ENCODE measurements around the gene C14orf93.
A peak's percentile ranks its signal among the peaks of the same experiment; 100 is the strongest.

Gene C14orf93

DNA sequence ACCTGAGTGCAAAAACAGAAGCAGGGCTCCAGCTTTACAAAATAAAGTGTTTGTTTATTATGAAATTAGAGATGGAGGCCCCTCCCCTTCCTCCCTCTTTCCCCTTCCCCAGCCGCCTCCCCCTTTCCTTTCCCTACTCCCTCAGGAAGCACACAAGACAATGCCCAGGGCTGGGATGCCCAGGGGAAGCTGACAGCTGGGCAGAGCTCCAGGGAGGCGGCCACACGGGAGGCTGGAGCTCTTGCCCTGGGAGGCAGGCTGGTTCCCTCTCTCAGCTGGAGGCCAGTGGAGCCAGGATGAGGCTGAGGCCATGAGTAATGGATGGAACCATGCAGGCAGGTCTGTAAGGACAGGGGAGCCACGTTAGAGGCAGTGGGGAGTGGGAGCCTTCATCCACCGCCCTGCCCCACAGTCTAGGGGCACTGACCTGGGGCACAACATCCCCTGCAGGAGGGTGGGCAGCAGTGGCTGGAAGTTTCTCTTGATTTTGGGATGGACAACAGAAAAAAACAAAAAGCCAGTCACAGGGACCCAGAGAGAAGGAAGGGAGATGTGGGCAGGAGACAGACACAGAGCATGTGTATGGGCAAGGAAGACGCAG lies 37.2 kb upstream of the C14orf93 start:
- peak; percentile 30 for DNase-seq

DNA sequence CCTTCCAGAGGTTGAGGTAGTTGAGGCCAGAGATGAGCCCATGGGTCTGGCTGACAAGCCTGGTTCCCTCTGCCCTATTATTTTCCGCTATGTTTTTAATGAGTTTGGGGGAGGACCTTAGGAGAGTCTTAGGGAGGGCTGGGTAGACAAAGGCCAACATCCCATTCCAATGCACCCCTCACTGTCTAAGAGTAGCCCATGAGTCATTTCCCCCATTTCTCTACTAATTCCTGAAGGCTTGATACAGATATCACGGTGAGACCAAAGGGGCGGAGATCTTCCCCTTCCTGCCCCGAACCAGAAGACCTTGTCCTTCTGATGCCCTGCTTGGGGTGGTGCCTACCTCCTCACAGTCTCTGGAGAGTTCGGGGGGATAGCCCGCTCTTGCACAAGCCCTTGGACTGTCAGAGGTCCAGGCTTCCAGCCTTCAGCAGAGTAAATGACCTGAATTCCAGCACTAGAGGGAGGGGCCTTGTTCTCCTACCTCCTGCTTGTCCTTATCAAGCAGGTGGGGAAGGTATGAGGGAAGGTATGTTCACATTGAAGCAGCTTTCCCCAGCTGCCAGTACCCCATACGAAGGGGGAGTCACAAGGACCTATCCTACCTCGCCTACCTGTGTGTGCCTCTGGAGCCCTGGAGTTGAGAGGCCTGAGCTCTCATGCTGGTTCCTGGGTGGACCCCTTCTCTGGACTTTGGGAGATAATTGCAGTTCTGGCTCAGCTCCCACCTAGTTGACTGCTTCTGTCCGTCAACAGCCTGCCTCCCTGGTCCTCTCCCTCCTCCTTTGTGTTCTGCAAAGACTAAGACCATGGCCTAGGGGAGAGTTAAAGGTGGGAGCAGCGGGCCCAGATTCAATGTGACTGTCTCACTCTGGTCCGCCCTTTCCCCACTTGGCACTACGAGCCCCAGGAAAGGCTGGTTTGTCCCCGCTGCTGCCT lies 35.7 kb upstream of the C14orf93 start:
- DNase-seq = no peak

- DNase-seq = no peak
Measured at GRCh38 chr14:23044840-23045239, 34.9 kb upstream of the C14orf93 start.

- DNase-seq = no peak
Measured at GRCh38 chr14:23043754-23044153, 33.8 kb upstream of the C14orf93 start.

DNA sequence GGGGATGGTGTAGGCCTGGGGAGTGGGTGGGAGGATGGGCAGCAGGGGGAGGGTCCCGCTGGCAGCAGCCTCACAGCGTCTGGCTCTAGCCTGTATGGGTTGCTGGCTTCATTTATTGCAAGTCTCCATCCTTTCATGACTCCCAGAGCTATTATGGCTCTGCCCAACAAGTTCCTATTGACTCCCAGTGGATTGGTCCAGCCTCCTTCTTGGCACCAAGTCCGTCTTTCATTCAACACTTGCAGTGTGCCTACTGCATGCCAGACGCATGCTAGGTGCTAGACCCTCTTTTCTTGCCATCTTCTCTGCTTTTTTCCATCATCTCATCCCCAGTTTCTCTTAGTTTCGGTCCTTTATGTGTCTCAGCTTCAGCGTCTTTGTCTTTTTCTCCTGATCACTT lies 33.2 kb upstream of the C14orf93 start:
- DNase-seq = no peak

DNA sequence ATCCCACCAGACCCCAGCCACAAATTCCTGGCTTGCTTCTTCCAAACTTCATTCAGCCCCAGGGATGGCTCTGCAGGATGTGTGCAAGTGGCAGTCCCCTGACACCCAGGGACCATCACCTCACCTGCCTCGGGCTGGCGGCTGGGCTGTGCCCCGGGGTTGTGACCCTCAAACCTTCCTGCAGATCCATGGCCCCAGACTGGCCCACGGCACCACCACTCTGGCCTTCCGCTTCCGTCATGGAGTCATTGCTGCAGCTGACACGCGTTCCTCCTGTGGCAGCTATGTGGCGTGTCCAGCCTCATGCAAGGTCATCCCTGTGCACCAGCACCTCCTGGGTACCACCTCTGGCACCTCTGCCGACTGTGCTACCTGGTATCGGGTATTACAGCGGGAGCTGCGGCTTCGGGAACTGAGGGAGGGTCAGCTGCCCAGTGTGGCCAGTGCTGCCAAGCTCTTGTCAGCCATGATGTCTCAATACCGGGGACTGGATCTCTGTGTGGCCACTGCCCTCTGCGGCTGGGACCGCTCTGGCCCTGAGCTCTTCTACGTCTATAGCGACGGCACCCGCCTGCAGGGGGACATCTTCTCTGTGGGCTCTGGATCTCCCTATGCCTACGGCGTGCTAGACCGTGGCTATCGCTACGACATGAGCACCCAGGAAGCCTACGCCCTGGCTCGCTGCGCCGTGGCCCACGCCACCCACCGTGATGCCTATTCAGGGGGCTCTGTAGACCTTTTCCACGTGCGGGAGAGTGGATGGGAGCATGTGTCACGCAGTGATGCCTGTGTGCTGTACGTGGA lies 32.4 kb upstream of the C14orf93 start, which contains the start of gene PSMB11:
PSMB11 (plus strand) TSS at position 51 of the 804 bp plus-strand sequence; CDS start at position 65, 14 bp downstream.
- no peak for DNase-seq

GRCh38 chr14:23041729-23042128 lies 31.8 kb upstream of the C14orf93 start:
- no peak for DNase-seq

DNA sequence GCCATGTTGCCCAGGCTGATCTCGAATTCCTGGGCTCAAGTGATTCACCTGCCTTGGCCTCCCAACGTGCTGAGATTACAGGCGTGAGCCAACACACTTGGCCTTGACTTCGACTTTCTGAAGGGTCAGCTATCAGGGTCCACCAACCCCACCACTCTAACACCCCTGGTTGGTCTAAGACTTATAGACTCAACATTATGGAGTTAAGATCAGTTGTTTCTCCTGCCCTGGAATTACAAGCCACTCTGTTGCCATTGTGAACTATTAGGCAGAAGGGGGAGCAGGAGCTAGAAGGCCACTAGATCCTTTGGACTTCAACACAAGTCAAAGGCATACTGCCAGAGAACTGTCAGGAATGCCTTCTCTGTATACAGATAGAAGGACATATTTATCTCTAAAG lies 30.2 kb upstream of the C14orf93 start:
- no peak for DNase-seq

- DNase-seq = no peak
Measured at GRCh38 chr14:23035303-23036144, 25.6 kb upstream of the C14orf93 start.

GRCh38 chr14:23034498-23035302 lies 24.8 kb upstream of the C14orf93 start, which contains the start of gene PSMB5:
TSS of gene PSMB5 (minus strand) at chr14:23034900. CDS start at chr14:23034881, 19 bp downstream.
- peak; percentile 92 for DNase-seq

DNA sequence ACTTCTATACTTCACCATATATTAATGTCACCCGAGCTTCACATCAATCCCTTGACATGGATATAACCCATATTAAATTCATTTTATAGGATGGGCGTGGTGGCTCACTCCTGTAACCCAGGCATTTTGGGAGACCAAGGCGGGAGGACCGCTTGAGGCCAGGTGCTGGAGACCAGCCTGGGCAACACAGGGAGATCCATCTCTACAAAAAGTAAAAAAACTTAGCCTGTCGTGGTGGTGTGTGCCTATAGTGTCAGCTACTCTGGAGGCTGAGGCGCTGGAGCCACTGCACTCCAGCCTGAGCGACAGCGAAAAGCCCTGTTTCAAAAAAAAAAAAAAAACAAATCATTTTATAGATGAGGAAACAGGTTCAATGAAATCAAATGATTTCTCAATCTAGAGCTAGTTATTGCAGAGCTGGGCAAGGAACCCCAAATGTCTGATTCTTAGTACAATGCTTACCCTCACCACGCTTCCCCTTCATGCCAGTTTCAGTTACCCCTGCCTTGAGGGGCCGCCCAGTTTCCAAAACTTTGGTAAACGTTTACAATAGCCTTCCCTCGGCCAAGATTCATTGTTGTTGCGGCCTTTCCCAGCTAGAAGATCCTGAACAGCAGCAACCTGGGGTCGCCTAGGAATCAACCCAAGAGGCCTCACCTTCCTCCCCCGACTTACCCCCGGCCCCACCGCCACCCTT lies 24.0 kb upstream of the C14orf93 start:
- no peak for DNase-seq

DNA sequence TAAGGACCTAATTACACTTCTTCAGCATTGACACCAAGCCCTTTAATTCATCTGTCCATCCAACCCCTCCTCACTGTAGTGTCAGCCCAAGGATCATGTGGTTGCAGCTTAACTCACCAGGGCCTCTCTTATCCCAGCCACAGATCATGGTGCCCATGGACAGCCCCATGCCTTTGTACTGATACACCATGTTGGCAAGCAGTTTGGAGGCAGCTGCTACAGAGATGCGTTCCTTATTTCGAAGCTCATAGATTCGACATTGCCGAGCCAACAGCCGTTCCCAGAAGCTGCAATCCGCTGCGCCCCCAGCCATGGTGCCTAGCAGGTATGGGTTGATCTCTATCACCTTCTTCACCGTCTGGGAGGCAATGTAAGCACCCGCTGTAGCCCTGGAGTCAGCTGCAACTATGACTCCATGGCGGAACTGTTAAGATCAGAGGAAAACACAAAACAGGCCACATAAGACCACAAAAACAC lies 23.3 kb upstream of the C14orf93 start:
- no peak for DNase-seq

- no peak for DNase-seq
Measured at GRCh38 chr14:23030936-23031335, 21.0 kb upstream of the C14orf93 start.

DNA sequence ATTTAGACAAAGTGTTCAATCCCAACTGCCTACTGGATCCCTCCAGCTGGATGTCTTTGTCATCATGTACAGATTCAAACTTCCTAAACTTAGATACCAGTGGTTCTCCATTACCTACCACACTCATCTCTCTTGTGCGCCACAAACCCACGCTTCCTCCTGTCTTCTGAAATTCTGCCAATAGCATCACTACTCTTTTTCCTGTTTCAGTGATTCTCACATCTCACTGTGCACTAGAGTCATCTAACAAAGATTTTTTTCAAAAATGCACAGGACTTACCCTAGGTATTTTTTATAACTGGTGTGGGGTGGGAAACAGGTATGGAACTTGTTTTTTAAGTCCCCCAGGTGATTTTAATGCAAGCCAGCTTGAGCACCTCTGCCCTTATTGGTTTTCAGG lies 18.9 kb upstream of the C14orf93 start:
- DNase-seq = no peak

- peak; percentile 69 for DNase-seq
Measured at GRCh38 chr14:23025151-23025814, 15.3 kb upstream of the C14orf93 start.

GRCh38 chr14:23024612-23025075 lies 14.7 kb upstream of the C14orf93 start:
- DNase-seq = no peak

GRCh38 chr14:23023795-23024152 lies 13.8 kb upstream of the C14orf93 start:
- DNase-seq = no peak

DNA sequence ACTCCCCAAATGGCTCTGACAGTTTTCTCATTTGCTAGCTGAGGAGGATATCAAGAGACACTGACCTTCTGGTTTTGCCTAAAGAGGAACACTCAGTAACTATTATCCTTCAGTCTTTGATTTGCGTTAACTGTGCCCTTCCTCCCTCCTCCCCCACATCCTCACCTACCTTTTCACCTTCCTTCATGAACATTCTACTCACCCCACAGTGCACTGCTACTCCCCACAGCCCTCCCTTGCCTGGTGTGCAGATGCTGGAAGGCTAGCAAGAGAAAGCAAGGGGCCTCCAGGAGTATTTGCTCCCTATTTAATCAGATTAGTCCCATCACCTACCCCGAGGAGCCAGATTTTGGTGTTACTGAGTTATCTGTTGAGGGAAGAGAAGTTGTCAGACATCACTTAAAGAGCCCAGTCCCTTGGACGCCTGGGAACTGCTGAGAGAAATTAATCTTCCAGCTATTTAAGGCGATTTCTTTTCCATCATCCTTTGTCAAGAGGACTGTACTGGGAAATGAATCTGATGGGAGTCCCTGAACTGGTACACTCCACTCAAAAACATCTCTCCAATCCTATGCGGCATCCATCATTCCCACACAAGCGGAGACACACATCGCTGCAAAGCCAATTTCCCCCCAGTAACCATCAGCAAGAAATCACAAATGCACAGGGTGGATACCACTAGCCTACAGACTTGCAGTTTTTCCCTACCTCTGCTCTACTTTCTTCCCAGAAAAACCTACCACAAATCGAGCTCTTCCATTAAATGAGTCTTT lies 13.3 kb upstream of the C14orf93 start:
- no peak for DNase-seq

Measured in right kidney (tissue), 1 donor.